Measurements from ENCODE around the gene GYS1.
"Not testable (repeated sequence)": the region's sequence is repeated elsewhere in the genome, so short reads cannot be mapped to it uniquely, and the experiment has no call there.

GYS1 gene

GRCh38 chr19:48919271-48919670 is 73.8 kb downstream of the GYS1 start:
- WGBS, 2 experiments (ENCODE audit: insufficient coverage in 2 of 2): 87 to 100% methylated on average over 2 to 3 of the region's 8 CpGs
- H3K4me3 ChIP-seq (ENCODE audit: extremely low read depth, insufficient read depth, low read length, poor library complexity, severe bottlenecking); H3K4me1 ChIP-seq (ENCODE audit: control insufficient read depth, insufficient read depth, low read length, poor library complexity, severe bottlenecking); H3K27ac ChIP-seq (ENCODE audit: low read depth, low read length, severe bottlenecking); H3K9me3 ChIP-seq (ENCODE audit: control insufficient read depth, low read length): not testable (repeated sequence)
- H3K36me3 ChIP-seq (ENCODE audit: control insufficient read depth, insufficient read depth, low read length): peaks cover 65% of the 10 kb centered on the region

GRCh38 chr19:48918801-48919247 is 74.3 kb downstream of the GYS1 start:
- Histone ChIP-seq H3K36me3 (ENCODE audit: control insufficient read depth, insufficient read depth, low read length) (peaks cover 69% of the 10 kb centered on the region), H3K4me3 (ENCODE audit: extremely low read depth, insufficient read depth, low read length, poor library complexity, severe bottlenecking) (no peak overlapping the region), H3K4me1 (ENCODE audit: control insufficient read depth, insufficient read depth, low read length, poor library complexity, severe bottlenecking) (no peaks in the 10 kb centered on the region), H3K27ac (ENCODE audit: low read depth, low read length, severe bottlenecking) (no peak overlapping the region), H3K9me3 (ENCODE audit: control insufficient read depth, low read length) (no peaks in the 10 kb centered on the region)
- 82 to 84% methylated on average over 10 to 18 of the region's 18 CpGs for WGBS, 2 experiments (ENCODE audit: insufficient coverage in 2 of 2)

All from mesodermal cell (in vitro differentiated cells).